Upper lobe of right lung (tissue), 1 donor: ENCODE results near the gene PLEKHA8. TPM values are rescaled to one million over a fixed set of nuclear protein-coding genes. Genes with fewer than 3 reads are reported as not detected.

ENCODE experiments used
- ATAC-seq: fragments of 200-7000 bp; cut with Tn5 transposase; one replicate; pipeline ENCODE4 v1.9.1; 2020; ENCODE audit warnings: mild to moderate bottlenecking, moderate library complexity
- DNase-seq: peaks from one replicate; pipeline ENCODE4 v3.0.0-alpha.2; 2020
- H3K27ac ChIP-seq: fragments of 200-600 bp; one replicate; pipeline ENCODE4 v1.8.0; 2022
- H3K27me3 ChIP-seq: fragments of 200-600 bp; one replicate; pipeline ENCODE4 v1.8.0; 2022; ENCODE audit warnings: mild to moderate bottlenecking
- H3K36me3 ChIP-seq: fragments of 200-600 bp; one replicate; pipeline ENCODE4 v1.8.0; 2022
- H3K4me1 ChIP-seq: fragments of 200-600 bp; one replicate; pipeline ENCODE4 v1.8.0; 2022
- H3K4me3 ChIP-seq: fragments of 200-600 bp; one replicate; pipeline ENCODE4 v1.8.0; 2022; ENCODE audit warnings: mild to moderate bottlenecking
- H3K9me3 ChIP-seq: fragments of 200-600 bp; one replicate; pipeline ENCODE4 v1.8.0; 2022
- CTCF ChIP-seq: fragments of 200-600 bp; IDR thresholded peaks from one replicate; pipeline ENCODE4 v1.8.0; 2022; ENCODE audit warnings: antibody characterized with exemption
- intact Hi-C: fragments of 100-400 bp; cut with DNase I; formaldehyde crosslinking; loops from one replicate; pipeline ENCODE4 v1.11.0; 2022
- total RNA-seq: library from RNA; stranded (reverse); fragmentation: NEBNext Ultra II Directional; extraction: Animal tissue kit (Norgen Biotek cat#: 25700); gene quantifications from one replicate; pipeline ENCODE4 v1.2.1, GENCODE V29; 2021
- donor health status: DM: no; HTN: yes; CAD: no; lungs with severe emphysema.

PLEKHA8 gene
- total RNA-seq, 1 donor from 2014 or later, result 11.3 TPM

- Histone ChIP-seq H3K4me1 (no peaks in the 10 kb centered on the region), H3K9me3 (peaks cover 8% of the 10 kb centered on the region), H3K27me3 (no peaks in the 10 kb centered on the region), H3K36me3 (no peaks in the 10 kb centered on the region), H3K27ac (no peak overlapping the region), H3K4me3 (no peak overlapping the region)
- intact Hi-C loops, result no loop called here
- no peak for TF ChIP-seq CTCF
- ATAC-seq, result no peak
- DNase-seq, result no peak
Observed at GRCh38 chr7:30117896-30118295, 89.7 kb downstream of the PLEKHA8 start.

DNA sequence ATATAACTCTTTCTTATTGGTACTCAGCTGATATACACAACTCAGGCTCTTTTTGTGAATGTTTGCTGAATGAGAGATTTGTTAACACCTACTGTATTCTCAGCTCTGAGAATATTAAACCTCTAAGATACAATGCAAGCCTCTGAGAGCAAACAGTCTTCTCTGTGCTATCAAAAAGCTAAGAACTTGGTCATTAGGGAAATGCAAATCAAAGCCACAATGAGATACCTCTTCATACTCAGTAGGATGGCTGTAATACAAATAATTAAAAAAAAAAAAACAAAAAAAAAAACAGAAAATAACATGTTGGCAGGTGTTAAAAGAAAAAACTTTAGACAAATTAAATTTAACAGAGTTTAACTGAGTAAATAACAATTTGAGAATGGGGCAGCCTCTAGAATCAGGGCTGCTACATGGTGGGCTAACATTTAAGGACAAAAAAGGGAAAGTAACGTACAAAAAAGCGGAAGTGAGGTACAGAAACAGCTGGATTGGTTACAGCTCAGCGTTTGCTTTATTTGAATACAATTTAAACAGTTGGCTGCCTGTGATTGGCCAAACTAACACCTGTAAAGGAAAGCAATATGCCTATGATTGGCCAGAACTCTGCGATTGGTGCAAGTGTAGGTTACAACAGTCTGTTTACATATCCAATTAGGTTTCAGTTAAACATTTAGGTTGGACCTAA lies 91.8 kb downstream of the PLEKHA8 start:
- intact Hi-C loops, result no loop called here
- TF ChIP-seq CTCF, result no peak
- Histone ChIP-seq H3K9me3 (no peaks in the 10 kb centered on the region), H3K27me3 (no peaks in the 10 kb centered on the region), H3K4me1 (no peaks in the 10 kb centered on the region), H3K36me3 (no peaks in the 10 kb centered on the region), H3K4me3 (no peak overlapping the region), H3K27ac (no peak overlapping the region)
- no peak for DNase-seq
- no peak for ATAC-seq

DNA sequence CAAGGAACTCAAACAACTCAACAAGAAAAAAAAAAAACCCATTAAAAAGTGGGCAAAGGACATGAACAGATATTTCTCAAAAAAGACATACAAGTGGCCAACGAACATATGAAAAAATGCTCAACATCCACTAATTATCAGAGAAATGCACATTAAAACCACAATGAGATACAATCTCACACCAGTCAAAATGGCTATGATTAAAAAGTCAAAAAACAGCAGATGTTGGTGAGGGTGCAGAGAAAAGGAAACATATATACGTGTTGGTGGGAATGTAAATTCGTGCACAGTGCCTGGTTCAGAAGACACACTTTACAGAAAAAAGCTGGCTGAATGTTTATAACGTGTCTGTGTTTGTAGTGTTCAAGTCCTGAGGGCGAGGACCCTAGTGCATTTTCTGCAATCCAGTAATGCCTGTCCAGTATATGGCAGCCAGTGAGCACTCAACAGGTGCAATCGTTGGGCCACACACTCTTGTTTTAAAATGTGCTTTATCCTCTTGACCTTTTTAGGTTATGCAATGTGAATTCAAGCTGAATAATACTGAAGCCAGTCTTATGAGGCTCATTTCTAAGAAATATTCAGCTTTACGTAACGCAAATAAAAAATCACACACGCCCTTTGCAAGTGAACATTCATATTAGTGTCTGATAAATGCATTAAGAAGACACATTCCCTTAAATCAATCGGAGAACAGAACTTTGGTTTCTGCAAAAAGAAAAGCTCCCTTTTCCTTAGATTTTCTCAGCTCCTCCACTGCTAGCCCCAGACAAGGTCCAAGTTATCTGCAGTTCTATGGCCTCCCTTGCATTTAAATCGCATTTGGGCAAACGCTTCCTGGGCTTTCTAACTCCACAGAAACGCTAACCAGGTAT lies 105.8 kb downstream of the PLEKHA8 start:
- Histone ChIP-seq H3K27me3 (no peaks in the 10 kb centered on the region), H3K36me3 (no peaks in the 10 kb centered on the region), H3K9me3 (no peaks in the 10 kb centered on the region), H3K27ac (peak overlapping the region; percentile 71), H3K4me1 (peaks cover 15% of the 10 kb centered on the region), H3K4me3 (peak overlapping the region; percentile 47)
- TF ChIP-seq CTCF, result no peak
- DNase-seq (no peak), ATAC-seq (peak; percentile 13)
- intact Hi-C loops, result no loop called here

GRCh38 chr7:30134611-30135300 lies 106.5 kb downstream of the PLEKHA8 start, which contains the start of gene MTURN:
Gene MTURN (plus strand): TSS chr7:30134986. CDS start chr7:30135137, 151 bp downstream.
- Histone ChIP-seq H3K9me3 (no peaks in the 10 kb centered on the region), H3K4me1 (peaks cover 15% of the 10 kb centered on the region), H3K4me3 (peak within 1 kb of the TSS; percentile 91), H3K27ac (peak within 1 kb of the TSS; percentile 91), H3K36me3 (no peaks in the 10 kb centered on the region), H3K27me3 (no peaks in the 10 kb centered on the region)
- intact Hi-C loops, result no loop called here
- peak; percentile 95 for DNase-seq
- peak; percentile 87 for ATAC-seq
- no peak for TF ChIP-seq CTCF

DNA sequence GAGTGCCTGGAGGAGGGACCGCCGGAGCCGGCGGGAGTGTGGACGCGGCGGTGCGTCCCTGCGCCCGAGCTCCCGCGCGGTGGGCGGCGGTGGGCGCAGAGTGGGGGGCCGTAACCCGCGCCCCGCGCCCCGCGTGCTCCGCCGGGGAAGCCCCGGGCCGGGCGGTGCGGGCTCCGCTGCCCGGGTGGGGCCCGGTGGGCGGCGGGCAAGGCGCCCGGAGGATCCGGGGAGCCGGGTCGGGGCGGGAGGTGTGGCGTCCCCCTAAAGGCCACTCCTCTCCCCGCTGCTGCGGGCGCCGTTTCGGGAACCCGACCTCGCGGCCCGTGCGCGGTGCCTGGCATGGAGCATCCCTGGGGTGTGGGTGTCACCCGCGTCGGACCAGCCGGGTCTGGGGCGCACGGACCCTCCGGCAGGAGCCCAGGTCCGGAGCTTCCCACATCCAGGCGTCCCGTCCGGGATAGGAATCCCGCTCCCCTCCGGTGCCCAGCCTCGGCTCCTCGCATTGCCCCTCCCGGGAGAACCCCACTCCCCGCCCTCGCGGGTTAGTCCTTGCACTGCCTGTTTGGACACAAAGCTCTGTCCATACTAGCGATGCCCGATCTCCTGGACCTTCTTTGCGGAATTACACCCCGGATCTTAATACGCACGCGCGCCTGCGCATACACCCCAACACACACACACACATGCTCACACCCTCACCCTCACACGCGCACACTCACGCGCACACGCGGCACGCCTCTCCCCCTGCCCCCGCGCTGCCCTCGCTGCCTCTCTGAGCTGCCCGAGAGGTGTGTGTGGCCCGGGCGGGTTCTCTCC lies 107.3 kb downstream of the PLEKHA8 start:
- Histone ChIP-seq H3K27me3 (no peaks in the 10 kb centered on the region), H3K4me1 (peaks cover 22% of the 10 kb centered on the region), H3K36me3 (no peaks in the 10 kb centered on the region), H3K9me3 (no peaks in the 10 kb centered on the region), H3K27ac (peak overlapping the region; percentile 91), H3K4me3 (peak overlapping the region; percentile 91)
- ATAC-seq (peak; percentile 76), DNase-seq (peak; percentile 86)
- intact Hi-C loops, result no loop called here
- no peak for TF ChIP-seq CTCF
